Caco-2 (cell line): ENCODE results near the gene TVP23A. TPM values are rescaled to one million over a fixed set of nuclear protein-coding genes. Genes with fewer than 3 reads are reported as not detected.

Experiments used
- Bru-seq: library from RNA; stranded (reverse); fragments of 400-500 nt; gene quantifications from one replicate; lab custom pipeline; 2021; lab: Mats Ljungman, UMichigan
- BruChase-seq, 2 experiments: library from RNA; stranded (reverse); fragments of 400-500 nt; gene quantifications; one replicate each; lab custom pipeline; 2021; lab: Mats Ljungman, UMichigan
- BruUV-seq: library from RNA; stranded (reverse); fragments of 400-500 nt; replicated peaks from 2 replicates; lab custom pipeline; 2021; lab: Mats Ljungman, UMichigan
- CTCF ChIA-PET: fragments of 300-600 bp; sonication (Branson Sonifier 250); formaldehyde crosslinking; loops from one replicate; lab custom pipeline; 2022; ENCODE audit warnings: antibody characterized with exemption; lab: Charles Lee
- POLR2A ChIA-PET: fragments of 300-600 bp; sonication (Branson Sonifier 250); formaldehyde crosslinking; loops from one replicate; lab custom pipeline; 2022; ENCODE audit warnings: antibody characterized with exemption; lab: Charles Lee
- DNase-seq, 2 experiments: peaks; one replicate each; pipeline versions ENCODE4 v3.0.0 to v3.0.0-alpha.2; 2020 to 2022
- H3K27me3 ChIP-seq: replicated peaks from 2 replicates; pipeline ENCODE4 v1.6.0; 2011; ENCODE audit warnings: low read length; ENCODE audit not compliant: control insufficient read depth, insufficient read depth
- H3K36me3 ChIP-seq: 2 replicates; pipeline ENCODE4 v1.5.1; 2011; ENCODE audit warnings: low read length; ENCODE audit not compliant: control insufficient read depth, insufficient read depth
- H3K4me1 ChIP-seq: fragments of 250-450 bp; sonication (Bioruptor Pico); 2 replicates; pipeline ENCODE4 v1.5.1; 2020; ENCODE audit warnings: mild to moderate bottlenecking
- H3K4me3 ChIP-seq: 2 replicates; pipeline ENCODE4 v1.5.1; 2011; ENCODE audit warnings: low read depth, mild to moderate bottlenecking, control low read depth, low read length
- H3K9me3 ChIP-seq: fragments of 250-450 bp; sonication (Bioruptor Pico); 2 replicates; pipeline ENCODE4 v1.5.1; 2020; ENCODE audit warnings: mild to moderate bottlenecking, moderate library complexity
- H3K27ac Mint-ChIP-seq: one replicate; pipeline ENCODE4 v1.8.0; 2022; ENCODE audit warnings: mixed read lengths; ENCODE audit not compliant: unreplicated experiment
- H3K27me3 Mint-ChIP-seq: one replicate; pipeline ENCODE4 v1.8.0; 2022; ENCODE audit warnings: mixed read lengths; ENCODE audit not compliant: insufficient read depth, unreplicated experiment
- H3K36me3 Mint-ChIP-seq: one replicate; pipeline ENCODE4 v1.8.0; 2022; ENCODE audit warnings: mild to moderate bottlenecking, mixed read lengths; ENCODE audit not compliant: insufficient read depth, unreplicated experiment
- H3K4me1 Mint-ChIP-seq: one replicate; pipeline ENCODE4 v1.8.0; 2022; ENCODE audit warnings: low read depth, mixed read lengths; ENCODE audit not compliant: unreplicated experiment
- H3K4me3 Mint-ChIP-seq: one replicate; pipeline ENCODE4 v1.8.0; 2022; ENCODE audit warnings: mild to moderate bottlenecking, moderate library complexity, mixed read lengths; ENCODE audit not compliant: unreplicated experiment
- H3K9me3 Mint-ChIP-seq: one replicate; pipeline ENCODE4 v1.8.0; 2022; ENCODE audit warnings: mixed read lengths; ENCODE audit not compliant: unreplicated experiment
- intact Hi-C: fragments of 100-400 bp; cut with micrococcal nuclease; formaldehyde crosslinking; loops from one replicate; pipeline ENCODE4 v1.10.0; 2022; ENCODE audit not compliant: unreplicated experiment
- long read RNA-seq: library from polyadenylated mRNA; stranded (forward); transcript quantifications from one replicate; pipeline ENCODE4 v2.0.0, GENCODE V29; 2022
- total RNA-seq: library from RNA; stranded (reverse); gene quantifications from 2 replicates; pipeline ENCODE4 v1.2.3, GENCODE V29; 2022
- TF ChIP-seq, protein P1 (sequence below), 2 experiments: fragments of 200-600 bp in 1 of 2; IDR thresholded peaks; 1 replicate in 1 of 2; 2 replicates in 1 of 2; pipeline versions ENCODE4 v1.5.1 to v1.8.0; 2011 to 2022; ENCODE audit warnings: antibody characterized with exemption in 1 of 2, control low read depth in 1 of 2, inconsistent platforms in 1 of 2, low read depth in 1 of 2, low read length in 1 of 2, mild to moderate bottlenecking in 1 of 2, moderate library complexity in 1 of 2; ENCODE audit not compliant: insufficient read depth in 1 of 2, severe bottlenecking in 1 of 2, unreplicated experiment in 1 of 2

Gene TVP23A
- not detected in 2 replicates for total RNA-seq
- not detected for Bru-seq, nascent RNA
- not detected for BruChase-seq, experiment 1, labeled RNA remaining after a 2-hour chase
- percentile 2 among the genes with signal in this experiment for BruChase-seq, experiment 2, labeled RNA remaining after a 6-hour chase
- long read RNA-seq, result 0 reads

DNA sequence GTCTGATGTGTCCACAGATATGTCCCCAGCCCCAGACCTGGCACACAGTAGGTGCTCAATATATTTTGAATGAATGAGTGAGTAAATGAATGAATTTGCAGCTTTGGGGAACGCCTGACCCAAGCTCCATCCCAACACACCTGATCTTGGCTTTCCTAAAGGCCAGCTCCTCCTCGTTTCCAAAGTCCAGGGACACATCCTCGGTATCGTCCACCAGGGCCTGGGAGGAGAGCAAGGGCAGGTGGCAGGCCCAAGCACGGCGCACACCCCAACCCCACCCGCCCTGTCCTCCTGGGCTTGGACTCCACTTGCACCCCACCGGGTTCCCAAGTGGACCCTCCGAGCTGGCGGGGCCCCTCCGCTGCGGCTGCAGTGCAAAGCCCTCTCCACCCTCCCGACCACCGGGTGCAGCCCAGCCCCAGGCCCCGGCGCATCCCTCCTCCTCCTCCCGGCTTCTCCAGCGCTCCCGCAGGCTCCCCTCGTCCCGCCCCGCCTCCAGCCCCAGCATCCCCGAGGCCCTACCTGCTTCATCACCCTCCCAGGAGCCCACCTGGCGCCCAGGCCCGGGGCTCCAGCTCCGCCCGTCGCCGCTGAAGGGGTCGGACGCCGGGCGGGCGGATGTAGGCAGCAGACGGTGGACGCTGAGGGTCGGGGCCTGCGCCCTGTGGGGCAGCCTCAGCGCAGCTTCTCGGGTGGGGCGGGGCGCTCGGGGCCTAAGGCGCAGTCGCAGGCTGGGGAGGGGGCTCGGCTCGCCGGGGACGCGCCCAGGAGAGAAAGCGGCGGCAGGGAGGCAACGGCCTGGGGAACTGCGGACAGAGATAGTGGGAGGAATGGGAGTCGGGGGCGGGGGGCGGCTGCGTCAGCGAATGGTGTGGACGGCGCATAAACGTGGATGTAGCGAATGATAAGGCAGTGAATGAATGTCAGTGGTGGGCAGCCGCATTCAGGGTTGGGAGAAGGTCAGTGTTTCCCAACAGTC lies at the start of gene TVP23A:
Gene TVP23A, minus strand, starts transcription at position 832 of the 979 bp plus-strand sequence. Its CDS starts 301 bp downstream, at position 531.
- H3K36me3 ChIP-seq, result no peaks in the 10 kb centered on the region
- no peaks in the 10 kb centered on the region for H3K9me3 ChIP-seq
- ChIA-PET POLR2A (no interaction called here), CTCF (no interaction called here)
- Mint-ChIP-seq H3K4me3 (no peak within 1 kb of the TSS), H3K36me3 (no peaks in the 10 kb centered on the region), H3K4me1 (no peaks in the 10 kb centered on the region), H3K27me3 (peaks cover 7% of the 10 kb centered on the region), H3K9me3 (no peaks in the 10 kb centered on the region), H3K27ac (no peak within 1 kb of the TSS)
- no peak within 1 kb of the TSS for H3K4me3 ChIP-seq
- no peaks in the 10 kb centered on the region for H3K4me1 ChIP-seq
- no peak for DNase-seq
- TF ChIP-seq, protein P1, sequence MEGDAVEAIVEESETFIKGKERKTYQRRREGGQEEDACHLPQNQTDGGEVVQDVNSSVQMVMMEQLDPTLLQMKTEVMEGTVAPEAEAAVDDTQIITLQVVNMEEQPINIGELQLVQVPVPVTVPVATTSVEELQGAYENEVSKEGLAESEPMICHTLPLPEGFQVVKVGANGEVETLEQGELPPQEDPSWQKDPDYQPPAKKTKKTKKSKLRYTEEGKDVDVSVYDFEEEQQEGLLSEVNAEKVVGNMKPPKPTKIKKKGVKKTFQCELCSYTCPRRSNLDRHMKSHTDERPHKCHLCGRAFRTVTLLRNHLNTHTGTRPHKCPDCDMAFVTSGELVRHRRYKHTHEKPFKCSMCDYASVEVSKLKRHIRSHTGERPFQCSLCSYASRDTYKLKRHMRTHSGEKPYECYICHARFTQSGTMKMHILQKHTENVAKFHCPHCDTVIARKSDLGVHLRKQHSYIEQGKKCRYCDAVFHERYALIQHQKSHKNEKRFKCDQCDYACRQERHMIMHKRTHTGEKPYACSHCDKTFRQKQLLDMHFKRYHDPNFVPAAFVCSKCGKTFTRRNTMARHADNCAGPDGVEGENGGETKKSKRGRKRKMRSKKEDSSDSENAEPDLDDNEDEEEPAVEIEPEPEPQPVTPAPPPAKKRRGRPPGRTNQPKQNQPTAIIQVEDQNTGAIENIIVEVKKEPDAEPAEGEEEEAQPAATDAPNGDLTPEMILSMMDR (IDR thresholded peaks at IDR 0.05; ENCODE audit: insufficient read depth in 1 of 2, low read depth in 1 of 2, low read length in 1 of 2, severe bottlenecking in 1 of 2, unreplicated experiment in 1 of 2), result no peak
- no peaks in the 10 kb centered on the region for H3K27me3 ChIP-seq
- BruUV-seq, result no TSS peak
- intact Hi-C loops, result no loop called here

DNA sequence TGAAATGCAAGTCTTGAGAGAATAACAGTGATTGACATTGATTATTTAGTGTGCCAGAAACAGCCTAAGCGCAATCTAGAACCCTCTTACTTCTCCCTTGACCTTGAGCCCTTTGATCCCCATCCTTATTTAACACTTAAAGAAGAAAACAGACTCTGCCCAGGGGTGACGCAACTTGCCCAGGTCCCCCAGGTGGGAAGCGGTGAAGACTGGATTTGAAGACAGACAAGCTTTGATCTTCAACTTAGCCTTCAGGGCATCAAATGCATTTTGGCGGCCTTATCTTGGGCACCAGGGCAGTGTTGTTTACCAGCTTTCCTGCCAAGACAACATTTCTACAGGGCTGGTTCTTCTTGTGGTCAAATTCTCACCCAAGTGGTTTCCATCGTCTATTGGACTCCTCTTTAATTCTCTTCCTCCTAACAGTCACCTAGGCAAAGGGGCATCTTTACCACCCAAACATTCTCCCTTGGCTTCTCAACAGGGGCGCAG lies 49.6 kb upstream of the TVP23A start:
- DNase-seq, result no peak
- ChIA-PET POLR2A (no interaction called here), CTCF (interaction anchor here (1.5 kb wide), 1 partner anchor 51 kb away, joined by 5 read pairs; no protein-coding TSS in a partner anchor)
- Mint-ChIP-seq H3K27me3 (peaks cover 4% of the 10 kb centered on the region), H3K27ac (no peak overlapping the region), H3K4me1 (no peaks in the 10 kb centered on the region), H3K4me3 (no peak overlapping the region), H3K9me3 (no peaks in the 10 kb centered on the region), H3K36me3 (no peaks in the 10 kb centered on the region)
- intact Hi-C loops, result no loop called here
- TF ChIP-seq, protein P1 (IDR thresholded peaks at IDR 0.05; ENCODE audit: insufficient read depth in 1 of 2, low read depth in 1 of 2, low read length in 1 of 2, severe bottlenecking in 1 of 2, unreplicated experiment in 1 of 2), result no peak
- H3K27me3 ChIP-seq, result no peaks in the 10 kb centered on the region
- BruUV-seq, result no TSS peak
- no peaks in the 10 kb centered on the region for H3K36me3 ChIP-seq
- no peaks in the 10 kb centered on the region; the same call in 1 of the 2 replicates for H3K4me1 ChIP-seq
- H3K4me3 ChIP-seq, result no peak overlapping the region
- H3K9me3 ChIP-seq, result no peaks in the 10 kb centered on the region

DNA sequence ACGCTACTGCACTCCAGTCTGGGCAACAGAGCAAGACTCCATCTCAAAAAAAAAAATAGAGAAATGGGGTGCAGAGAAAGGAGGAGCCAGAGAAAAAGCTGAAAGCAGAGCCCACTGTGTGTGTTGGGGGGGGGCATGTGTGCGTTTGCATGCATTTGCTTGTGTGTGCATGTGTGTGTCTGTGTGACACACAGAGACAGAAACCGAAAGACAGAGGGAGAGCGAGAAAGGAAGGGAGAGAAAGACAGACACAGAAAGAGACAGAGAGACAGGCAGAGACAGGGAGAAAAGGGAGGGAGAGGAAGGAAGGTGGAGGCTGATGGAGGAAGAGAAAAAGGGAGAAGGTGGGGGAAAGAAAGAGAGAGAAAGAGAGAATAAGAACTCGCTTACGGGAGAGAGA lies 48.6 kb upstream of the TVP23A start:
- no peaks in the 10 kb centered on the region; the same call in 1 of the 2 replicates for H3K4me1 ChIP-seq
- H3K27ac Mint-ChIP-seq, result no peak overlapping the region
- H3K9me3 ChIP-seq, result no peaks in the 10 kb centered on the region
- POLR2A ChIA-PET, result no interaction called here
- DNase-seq, result no peak
- CTCF ChIA-PET, result no interaction called here
- no peaks in the 10 kb centered on the region for H3K9me3 Mint-ChIP-seq
- no peaks in the 10 kb centered on the region for H3K36me3 ChIP-seq
- intact Hi-C loops, result no loop called here
- no peaks in the 10 kb centered on the region for H3K4me1 Mint-ChIP-seq
- H3K36me3 Mint-ChIP-seq, result no peaks in the 10 kb centered on the region
- no peak overlapping the region for H3K4me3 Mint-ChIP-seq
- no peak overlapping the region for H3K4me3 ChIP-seq
- H3K27me3 Mint-ChIP-seq, result no peaks in the 10 kb centered on the region
- TF ChIP-seq, protein P1 (IDR thresholded peaks at IDR 0.05; ENCODE audit: insufficient read depth in 1 of 2, low read depth in 1 of 2, low read length in 1 of 2, severe bottlenecking in 1 of 2, unreplicated experiment in 1 of 2), result no peak
- H3K27me3 ChIP-seq, result no peaks in the 10 kb centered on the region
- BruUV-seq, result no TSS peak
